B cell (primary cell): ENCODE measurements around the gene PCDH20. TPM values are rescaled to one million over a fixed set of nuclear protein-coding genes. Genes with fewer than 3 reads are reported as not detected.

ENCODE experiments used
- ATAC-seq: fragments of 200-7000 bp; cut with Tn5 transposase; one replicate; pipeline ENCODE4 v1.10.0; 2021; ENCODE audit warnings: low read depth, mild to moderate bottlenecking, moderate number of reproducible peaks, moderate library complexity
- CTCF ChIA-PET: fragments of 350-600 bp; sonication (Branson Sonifier 250); formaldehyde crosslinking; loops from one replicate; lab custom pipeline; 2021; ENCODE audit warnings: antibody characterized with exemption, inconsistent platforms; lab: Charles Lee
- POLR2A ChIA-PET: fragments of 350-600 bp; sonication (Branson Sonifier 250); formaldehyde crosslinking; loops from one replicate; lab custom pipeline; 2021; ENCODE audit warnings: antibody characterized with exemption; lab: Charles Lee
- DNase-seq: peaks from one replicate; pipeline ENCODE4 v3.0.0; 2013
- H2AFZ ChIP-seq: 2 replicates; pipeline ENCODE4 v1.6.1; 2012; ENCODE audit warnings: mild to moderate bottlenecking, low read depth, low read length; ENCODE audit not compliant: insufficient read depth, poor library complexity, severe bottlenecking
- H3K27ac ChIP-seq, 2 donors: 1 replicate in 1 of 2; 2 replicates in 1 of 2; pipeline ENCODE4 v1.5.1; 2012 to 2013; ENCODE audit warnings: low read length in 2 of 2, mild to moderate bottlenecking in 2 of 2, moderate library complexity in 1 of 2
- H3K27me3 ChIP-seq, 4 experiments: fragments of 200-600 bp in 1 of 4; sonication (generic) in 1 of 4; replicated peaks in 1 of 4; 1 replicate in 2 of 4; 2 replicates in 2 of 4; pipeline versions ENCODE4 v1.6.1 to v1.7.0; 2013 to 2016; ENCODE audit warnings: low read length in 3 of 4, mild to moderate bottlenecking in 2 of 4, mixed read lengths in 1 of 4, moderate library complexity in 1 of 4; ENCODE audit not compliant: insufficient read depth in 4 of 4, control insufficient read depth in 3 of 4; ENCODE audit errors: control extremely low read depth in 1 of 4
- H3K36me3 ChIP-seq, 2 experiments: replicated peaks in 1 of 2; 1 replicate in 1 of 2; 2 replicates in 1 of 2; pipeline versions ENCODE4 v1.6.1 to v1.7.1; 2013; ENCODE audit warnings: low read length in 1 of 2; ENCODE audit not compliant: insufficient read depth in 2 of 2, control insufficient read depth in 1 of 2; ENCODE audit errors: control extremely low read depth in 1 of 2, extremely low read depth in 1 of 2
- H3K4me1 ChIP-seq, 2 donors: fragments of 200-600 bp in 1 of 2; sonication (generic) in 1 of 2; 1 replicate in 1 of 2; 2 replicates in 1 of 2; pipeline versions ENCODE4 v1.5.1 to v1.6.1; 2013 to 2017; ENCODE audit warnings: low read length in 2 of 2; ENCODE audit not compliant: control insufficient read depth in 2 of 2, insufficient read depth in 2 of 2
- H3K4me2 ChIP-seq: replicated peaks from 2 replicates; pipeline ENCODE3; 2012; ENCODE audit warnings: mild to moderate bottlenecking, low read depth, low read length; ENCODE audit not compliant: poor library complexity, severe bottlenecking
- H3K4me3 ChIP-seq, 5 experiments: fragments of 200-600 bp in 1 of 5; sonication (generic) in 1 of 5; 1 replicate in 3 of 5; 2 replicates in 2 of 5; pipeline versions ENCODE4 v1.5.1 to v1.7.0; 2011 to 2016; ENCODE audit warnings: low read length in 4 of 5, mild to moderate bottlenecking in 4 of 5, low read depth in 2 of 5, control low read depth in 1 of 5, moderate library complexity in 1 of 5; ENCODE audit not compliant: insufficient read depth in 1 of 5; ENCODE audit errors: control extremely low read depth in 1 of 5, extremely low read depth in 1 of 5
- H3K79me2 ChIP-seq: fragments of 200-600 bp; sonication (generic); one replicate; pipeline ENCODE4 v1.6.0; 2016; ENCODE audit warnings: low read length; ENCODE audit not compliant: control insufficient read depth, insufficient read depth
- H3K9ac ChIP-seq: fragments of 200-600 bp; sonication (generic); 2 replicates; pipeline ENCODE4 v1.6.1; 2017; ENCODE audit warnings: mild to moderate bottlenecking, low read length, moderate library complexity
- H3K9me3 ChIP-seq, 3 donors: one replicate each; pipeline versions ENCODE4 v1.6.1 to v1.7.1; 2013; ENCODE audit warnings: low read length in 2 of 3; ENCODE audit not compliant: control insufficient read depth in 2 of 3, insufficient read depth in 1 of 3; ENCODE audit errors: control extremely low read depth in 1 of 3
- H4K20me1 ChIP-seq: 2 replicates; pipeline ENCODE4 v1.6.0; 2012; ENCODE audit warnings: mild to moderate bottlenecking, low read length; ENCODE audit not compliant: insufficient read depth, control insufficient read depth, poor library complexity, severe bottlenecking
- H3K27ac Mint-ChIP-seq: one replicate; pipeline ENCODE4 v1.8.0; 2021; ENCODE audit warnings: mixed read lengths
- H3K27me3 Mint-ChIP-seq: one replicate; pipeline ENCODE4 v1.8.0; 2021; ENCODE audit warnings: mixed read lengths
- H3K4me1 Mint-ChIP-seq: one replicate; pipeline ENCODE4 v1.8.0; 2021; ENCODE audit warnings: mixed read lengths
- H3K4me3 Mint-ChIP-seq: one replicate; pipeline ENCODE4 v1.8.0; 2021; ENCODE audit warnings: mixed read lengths
- H3K9me3 Mint-ChIP-seq: one replicate; pipeline ENCODE4 v1.8.0; 2022; ENCODE audit warnings: mixed read lengths; ENCODE audit not compliant: insufficient read depth
- EZH2 ChIP-seq: IDR thresholded peaks from 2 replicates; pipeline ENCODE4 v1.6.1; 2012; ENCODE audit warnings: borderline replicate concordance, low read depth, mild to moderate bottlenecking, moderate library complexity, low read length; ENCODE audit not compliant: insufficient read depth, poor library complexity, severe bottlenecking
- WGBS: methylation state at CpG from one replicate; pipeline ENCODE4 v1.1.5; 2013; ENCODE audit warnings: missing lambda C conversion rate; ENCODE audit not compliant: insufficient coverage; 5-methylcytosine and 5-hydroxymethylcytosine counted together
- intact Hi-C: fragments of 100-400 bp; cut with micrococcal nuclease; formaldehyde crosslinking; loops from one replicate; pipeline ENCODE4 v1.10.0; 2022
- polyA plus RNA-seq: library from polyadenylated mRNA; depleted of rRNA; stranded (reverse); fragments of >200 nt; gene quantifications from 2 replicates; pipeline ENCODE4 v1.2.3, GENCODE V29; 2012
- total RNA-seq, 2 donors: library from RNA; stranded (reverse); fragments of 120-200 nt in 1 of 2; gene quantifications; 1 replicate in 1 of 2; 2 replicates in 1 of 2; pipeline versions ENCODE4 v1.2.3 to v1.2.4, GENCODE V29; 2013 to 2022
- TF ChIP-seq, protein P1 (sequence below): fragments of 200-600 bp; IDR thresholded peaks from one replicate; pipeline ENCODE4 v1.8.0; 2022; ENCODE audit warnings: antibody characterized with exemption, mild to moderate bottlenecking

Gene PCDH20
- total and polyA plus RNA-seq, 2 donors (not counting 1 experiment from before 2014, with no cell fraction given) = not detected

DNA sequence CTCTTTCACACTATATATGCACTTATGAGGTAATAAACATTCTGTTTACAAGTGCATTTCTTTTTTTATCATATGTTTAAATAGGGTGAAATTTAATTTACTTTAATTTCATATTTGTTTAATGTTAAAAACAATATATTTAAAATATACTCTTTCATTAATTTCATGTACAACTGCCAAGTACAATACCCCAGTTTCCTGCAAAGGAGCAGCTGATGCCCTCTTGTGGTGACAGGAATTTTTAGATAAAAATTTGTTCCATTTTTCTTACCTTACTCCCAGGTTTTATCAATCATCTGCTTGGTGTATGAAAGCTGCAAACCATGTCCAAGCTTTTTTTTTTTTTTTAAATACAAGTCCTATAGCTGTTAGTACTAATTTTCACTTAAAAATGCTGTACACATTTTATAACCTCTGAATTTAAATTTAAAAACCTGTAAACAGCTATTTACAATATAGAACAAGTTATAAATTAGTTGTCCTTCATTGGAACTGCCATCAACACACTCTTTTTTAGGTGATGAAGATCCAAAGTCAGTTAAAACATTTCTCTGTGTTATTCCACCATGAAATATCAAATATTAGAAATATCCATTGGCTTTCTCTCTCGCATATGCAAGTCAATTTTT lies 4.9 kb downstream of the PCDH20 start:
- H3K9me3 ChIP-seq = peaks cover 0 to 14% (median 0%) of the 10 kb centered on the region in 3 donors
- peaks cover 27% of the 10 kb centered on the region for H3K27me3 Mint-ChIP-seq
- DNase-seq (no peak), ATAC-seq (no peak)
- no peaks in the 10 kb centered on the region for H3K36me3 ChIP-seq
- no peak overlapping the region for H3K27ac ChIP-seq
- no peaks in the 10 kb centered on the region for H3K4me1 Mint-ChIP-seq
- H4K20me1 ChIP-seq = no peaks in the 10 kb centered on the region
- no peak overlapping the region for H3K9ac ChIP-seq
- H3K79me2 ChIP-seq = no peaks in the 10 kb centered on the region
- intact Hi-C loops = no loop called here
- no peak overlapping the region for H3K4me3 ChIP-seq
- 100% methylated on average over 1 of the region's 1 CpG for WGBS
- no peak overlapping the region for H3K4me3 Mint-ChIP-seq
- POLR2A ChIA-PET = no interaction called here
- peaks cover 0 to 30% (median 5%) of the 10 kb centered on the region in 4 experiments for H3K27me3 ChIP-seq
- CTCF ChIA-PET = interaction anchor here (0.7 kb wide), 1 partner anchor 13 kb away, joined by 4 read pairs; no protein-coding TSS in a partner anchor
- no peaks in the 10 kb centered on the region for H3K4me1 ChIP-seq
- no peak overlapping the region for H3K27ac Mint-ChIP-seq
- H3K9me3 Mint-ChIP-seq = no peaks in the 10 kb centered on the region
- H2AFZ ChIP-seq = no peak overlapping the region
- no peak for TF ChIP-seq EZH2
- TF ChIP-seq, protein P1, sequence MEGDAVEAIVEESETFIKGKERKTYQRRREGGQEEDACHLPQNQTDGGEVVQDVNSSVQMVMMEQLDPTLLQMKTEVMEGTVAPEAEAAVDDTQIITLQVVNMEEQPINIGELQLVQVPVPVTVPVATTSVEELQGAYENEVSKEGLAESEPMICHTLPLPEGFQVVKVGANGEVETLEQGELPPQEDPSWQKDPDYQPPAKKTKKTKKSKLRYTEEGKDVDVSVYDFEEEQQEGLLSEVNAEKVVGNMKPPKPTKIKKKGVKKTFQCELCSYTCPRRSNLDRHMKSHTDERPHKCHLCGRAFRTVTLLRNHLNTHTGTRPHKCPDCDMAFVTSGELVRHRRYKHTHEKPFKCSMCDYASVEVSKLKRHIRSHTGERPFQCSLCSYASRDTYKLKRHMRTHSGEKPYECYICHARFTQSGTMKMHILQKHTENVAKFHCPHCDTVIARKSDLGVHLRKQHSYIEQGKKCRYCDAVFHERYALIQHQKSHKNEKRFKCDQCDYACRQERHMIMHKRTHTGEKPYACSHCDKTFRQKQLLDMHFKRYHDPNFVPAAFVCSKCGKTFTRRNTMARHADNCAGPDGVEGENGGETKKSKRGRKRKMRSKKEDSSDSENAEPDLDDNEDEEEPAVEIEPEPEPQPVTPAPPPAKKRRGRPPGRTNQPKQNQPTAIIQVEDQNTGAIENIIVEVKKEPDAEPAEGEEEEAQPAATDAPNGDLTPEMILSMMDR = no peak
- H3K4me2 ChIP-seq = no peak overlapping the region

DNA sequence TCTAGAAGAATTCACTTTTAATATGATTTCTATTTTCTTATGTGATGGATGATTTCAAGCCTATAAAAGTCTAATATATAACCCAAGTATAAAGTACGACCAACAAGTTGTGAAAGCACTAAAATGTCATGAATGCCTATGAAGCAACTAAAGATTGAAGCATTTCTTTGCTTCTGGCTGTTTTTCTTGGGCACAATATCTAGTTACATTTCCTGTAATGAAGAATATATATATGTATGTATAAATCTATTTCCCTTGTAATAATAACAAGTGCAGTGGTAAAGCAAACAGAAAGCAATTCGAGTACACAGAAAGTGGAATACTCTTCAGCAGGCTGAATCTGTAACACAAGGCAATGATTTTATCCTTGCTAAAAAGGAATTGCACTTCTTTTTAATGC lies 5.4 kb downstream of the PCDH20 start:
- H3K4me1 Mint-ChIP-seq = no peaks in the 10 kb centered on the region
- ChIA-PET POLR2A (no interaction called here), CTCF (interaction anchor here (0.7 kb wide), 1 partner anchor 13 kb away, joined by 4 read pairs; no protein-coding TSS in a partner anchor)
- peaks cover 0 to 11% (median 0%) of the 10 kb centered on the region in 3 donors for H3K9me3 ChIP-seq
- no peaks in the 10 kb centered on the region for H3K36me3 ChIP-seq
- H2AFZ ChIP-seq = no peak overlapping the region
- TF ChIP-seq, protein P1 = no peak
- TF ChIP-seq EZH2 = no peak
- H3K9ac ChIP-seq = no peak overlapping the region
- H3K4me3 Mint-ChIP-seq = no peak overlapping the region
- H3K27me3 ChIP-seq = peaks cover 0 to 26% (median 2%) of the 10 kb centered on the region in 4 experiments
- H3K9me3 Mint-ChIP-seq = no peaks in the 10 kb centered on the region
- H3K27me3 Mint-ChIP-seq = peaks cover 23% of the 10 kb centered on the region
- intact Hi-C loops = no loop called here
- no CpG with 5 or more reads among the region's 2 CpGs for WGBS
- no peak overlapping the region for H3K27ac Mint-ChIP-seq
- no peak overlapping the region for H3K4me3 ChIP-seq
- H3K4me2 ChIP-seq = no peak overlapping the region
- H4K20me1 ChIP-seq = no peaks in the 10 kb centered on the region
- no peaks in the 10 kb centered on the region for H3K4me1 ChIP-seq
- H3K79me2 ChIP-seq = no peaks in the 10 kb centered on the region
- ATAC-seq (no peak), DNase-seq (no peak)
- H3K27ac ChIP-seq = no peak overlapping the region
